ENCODE results near the gene LMNTD2.
"Not testable (repeated sequence)": the region's sequence is repeated elsewhere in the genome, so short reads cannot be mapped to it uniquely, and the experiment has no call there.

Gene LMNTD2

GRCh38 chr11:586376-587316, 26.1 kb upstream of the LMNTD2 start:
- DNase-seq (ENCODE audit: low spot score), result no peak

GRCh38 chr11:584287-584686, 23.7 kb upstream of the LMNTD2 start:
- DNase-seq (ENCODE audit: low spot score), result no peak

GRCh38 chr11:581752-582151, 21.2 kb upstream of the LMNTD2 start:
- DNase-seq (ENCODE audit: low spot score), result no peak

DNA sequence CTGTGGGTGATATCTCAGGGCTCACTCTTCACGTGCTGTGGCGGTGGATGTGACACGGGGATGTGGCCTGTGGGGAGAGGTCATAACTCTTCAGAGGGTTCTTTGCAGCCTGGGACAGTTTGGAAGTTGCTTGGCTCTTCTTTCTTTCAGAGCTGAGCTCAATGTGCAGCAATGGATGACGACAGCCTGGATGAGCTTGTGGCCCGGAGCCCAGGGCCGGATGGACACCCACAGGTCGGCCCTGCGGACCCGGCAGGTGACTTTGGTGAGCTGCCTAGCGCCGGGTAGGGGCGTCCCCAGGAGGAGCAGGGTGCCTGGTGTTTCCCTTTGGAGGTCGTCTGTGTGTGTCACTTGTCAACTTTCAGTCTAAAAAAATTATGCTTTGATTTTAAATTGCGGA, 20.8 kb upstream of the LMNTD2 start:
- DNase-seq (ENCODE audit: low spot score), result no peak

DNA sequence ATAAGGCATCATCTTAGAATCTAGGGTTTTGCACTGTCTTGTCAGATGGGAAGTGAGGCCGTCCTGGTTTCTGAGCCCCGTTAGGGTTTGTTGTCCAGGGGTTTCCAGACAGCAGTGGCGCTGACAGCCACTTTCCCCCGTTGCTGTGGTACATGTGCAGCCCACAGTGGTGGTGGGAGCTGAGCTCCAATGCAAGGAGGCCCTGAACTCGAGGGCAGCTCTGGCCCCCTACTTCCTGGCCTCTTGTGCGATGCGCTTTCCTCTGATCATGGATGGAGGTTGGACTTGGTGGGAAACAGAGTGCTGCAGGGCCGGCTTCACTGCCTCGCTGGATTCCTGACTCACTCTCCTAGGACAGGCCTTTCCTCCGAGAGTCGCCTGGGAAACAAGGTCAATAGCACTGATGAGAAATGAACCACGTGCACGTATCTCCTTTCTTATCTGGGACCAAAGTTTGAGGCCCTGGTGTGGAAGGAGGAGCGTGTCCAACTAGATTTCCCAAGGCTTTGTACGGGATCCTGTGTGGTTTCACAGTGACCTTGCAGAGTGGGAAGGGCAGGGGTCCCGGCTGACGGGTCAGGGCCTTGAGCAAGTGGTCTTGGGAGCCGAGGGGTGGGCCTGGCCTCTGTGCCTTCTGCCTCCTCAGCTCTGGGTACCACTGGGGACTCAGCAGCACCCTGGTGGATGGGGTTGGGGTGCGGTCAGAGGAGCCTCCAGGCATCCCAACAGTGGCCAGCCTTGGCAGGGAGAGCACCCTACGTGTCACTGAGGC, 19.5 kb upstream of the LMNTD2 start:
- no peak for DNase-seq (ENCODE audit: low spot score)

DNA sequence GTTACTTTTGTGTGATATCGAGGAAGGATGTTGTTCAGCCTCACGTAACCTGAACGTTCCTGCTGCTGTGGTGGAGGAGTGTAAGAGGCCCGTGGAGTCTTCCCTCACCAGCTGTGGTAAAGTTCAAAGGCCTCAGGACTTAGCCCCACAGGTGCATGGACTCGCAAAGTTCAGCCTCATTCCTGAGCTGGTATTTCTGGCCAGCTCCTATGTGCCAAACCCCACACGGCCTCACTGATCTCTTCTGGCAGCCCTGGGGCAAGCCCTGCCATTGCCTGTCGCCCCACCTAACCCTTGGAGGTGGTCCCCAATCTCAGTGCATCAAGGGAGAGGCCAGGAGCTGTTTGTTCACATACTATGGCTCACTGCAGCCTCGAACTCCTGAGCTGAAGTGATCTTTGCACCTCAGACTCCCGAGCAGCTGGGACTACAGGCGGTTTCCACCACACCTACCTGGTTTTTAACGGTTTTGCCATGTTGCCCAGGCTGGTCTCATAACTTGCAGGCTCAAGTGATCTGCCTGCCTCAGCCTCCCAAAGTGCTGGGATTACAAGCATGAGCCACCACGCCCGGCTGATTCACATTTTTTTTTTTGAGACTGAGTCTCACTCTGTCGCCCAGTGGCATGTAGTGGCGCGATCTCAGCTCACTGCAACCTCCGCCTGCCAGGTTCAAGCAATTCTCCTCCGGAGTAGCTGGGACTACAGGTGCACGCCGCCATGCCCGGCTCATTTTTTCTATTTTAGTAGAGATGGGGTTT, 17.9 kb upstream of the LMNTD2 start:
- no peak for DNase-seq (ENCODE audit: low spot score)

DNA sequence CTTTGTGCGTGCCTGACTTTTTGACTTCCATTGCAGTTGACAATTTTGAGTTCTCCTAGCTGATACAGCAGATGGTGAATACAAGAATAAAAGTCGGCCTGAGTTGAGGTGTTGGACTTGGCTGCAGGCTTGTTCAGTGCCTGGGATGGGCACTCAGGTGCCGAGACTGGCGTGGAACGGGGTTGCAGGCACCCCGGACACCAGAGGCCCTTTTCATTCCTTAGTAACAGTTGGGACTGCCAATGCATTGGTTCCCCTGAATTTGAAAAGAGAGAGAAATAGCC, 17.0 kb upstream of the LMNTD2 start:
- DNase-seq (ENCODE audit: low spot score), result no peak

- no peak for DNase-seq (ENCODE audit: low spot score)
Observed at GRCh38 chr11:576811-577610, 16.5 kb upstream of the LMNTD2 start.

GRCh38 chr11:575996-576768, 15.6 kb upstream of the LMNTD2 start, which contains the start of gene PHRF1:
Gene PHRF1 (plus strand): TSS chr11:576470. CDS start chr11:581513, 5,043 bp downstream.
- peak; percentile 96 for DNase-seq (ENCODE audit: low spot score)

DNA sequence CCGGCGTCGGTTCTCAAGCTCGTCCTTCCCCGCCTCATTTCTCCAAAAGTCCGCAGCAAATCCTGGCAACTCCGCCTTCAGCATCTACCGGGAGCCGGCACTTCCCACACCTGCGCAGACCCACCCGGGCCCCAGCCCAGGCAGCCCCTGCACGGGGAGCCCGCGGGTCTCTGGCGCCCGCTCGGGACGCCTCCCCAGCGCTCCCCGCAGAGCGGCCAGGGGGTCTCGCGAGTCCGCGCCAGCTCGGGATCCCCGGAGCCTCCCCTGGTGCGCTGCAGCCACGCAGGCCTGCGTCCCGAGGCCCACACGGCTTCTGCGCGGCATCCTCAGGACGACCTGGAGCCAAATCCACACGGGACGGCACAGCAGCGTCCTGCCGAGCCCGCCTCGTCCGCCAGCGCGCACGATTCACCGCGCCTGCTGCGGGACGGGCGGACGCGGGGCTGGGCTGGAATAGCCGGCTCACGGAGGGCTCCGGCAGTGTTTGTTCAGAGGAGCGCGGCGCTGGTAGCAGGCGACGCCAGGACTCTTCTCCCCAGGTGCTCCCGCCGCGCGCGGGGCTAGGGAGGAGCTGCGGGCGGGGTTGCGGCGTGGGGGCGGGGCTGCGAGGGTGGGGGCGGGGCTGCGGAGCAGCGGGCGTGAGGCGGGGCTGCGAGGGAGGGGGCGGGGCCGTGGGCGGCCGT, 14.9 kb upstream of the LMNTD2 start:
- DNase-seq (ENCODE audit: low spot score), result no peak

GRCh38 chr11:574632-575312, 14.2 kb upstream of the LMNTD2 start:
- DNase-seq (ENCODE audit: low spot score), result no peak

DNA sequence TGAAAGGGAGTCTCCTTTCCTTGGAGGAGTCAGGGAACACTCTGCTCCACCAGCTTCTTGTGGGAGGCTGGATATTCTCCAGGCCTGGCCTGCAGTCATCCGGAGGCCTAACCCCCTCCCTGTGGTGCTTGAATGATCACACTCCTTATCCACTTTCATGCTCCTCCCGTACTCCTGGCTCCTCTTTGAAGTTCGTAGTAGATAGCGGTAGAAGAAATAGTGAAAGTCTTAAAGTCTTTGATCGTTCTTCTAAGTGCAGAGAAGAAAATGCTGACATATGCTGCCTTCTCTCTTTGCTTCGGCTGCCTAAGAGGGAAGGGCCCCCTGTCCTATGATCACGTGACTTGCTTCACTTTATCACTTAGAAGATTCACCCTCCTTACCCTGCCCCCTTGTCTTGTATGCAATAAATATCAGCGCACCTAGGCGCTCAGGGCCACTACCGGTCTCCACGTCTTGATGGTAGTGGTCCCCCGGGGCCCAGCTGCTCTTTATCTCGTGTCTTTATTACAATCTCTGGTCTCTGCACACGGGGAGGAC, 13.6 kb upstream of the LMNTD2 start:
- not testable (repeated sequence) for DNase-seq (ENCODE audit: low spot score)

DNA sequence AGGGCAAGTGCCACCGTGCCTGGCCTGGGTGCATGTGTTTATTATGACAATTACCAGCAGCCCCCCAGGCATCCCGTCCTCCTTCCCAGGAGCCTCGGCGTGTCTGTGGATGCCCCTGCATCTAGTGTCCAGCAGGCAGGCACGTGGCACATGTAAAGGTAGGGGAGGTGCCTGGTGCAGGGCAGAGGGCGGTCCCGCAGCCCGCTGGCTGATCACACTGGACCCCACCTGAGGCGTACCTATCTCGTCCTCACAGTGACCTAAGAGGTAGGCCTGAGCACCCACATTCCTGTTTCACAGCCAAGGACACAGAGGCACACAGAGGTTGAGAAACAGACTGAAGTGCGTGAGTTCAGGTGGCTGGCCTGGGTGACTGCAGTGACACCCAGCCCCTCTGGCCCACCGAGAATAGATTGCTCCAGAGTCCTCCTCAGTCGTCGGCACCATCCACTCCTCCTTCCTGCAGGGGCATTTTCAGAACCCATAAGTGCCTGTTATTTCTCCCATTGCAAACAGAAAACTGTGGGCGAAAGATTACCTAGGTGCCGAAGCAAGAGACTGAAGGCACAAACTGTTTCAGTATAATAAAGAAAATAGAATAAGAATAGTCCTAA, 12.7 kb upstream of the LMNTD2 start:
- no peak for DNase-seq (ENCODE audit: low spot score)

DNA sequence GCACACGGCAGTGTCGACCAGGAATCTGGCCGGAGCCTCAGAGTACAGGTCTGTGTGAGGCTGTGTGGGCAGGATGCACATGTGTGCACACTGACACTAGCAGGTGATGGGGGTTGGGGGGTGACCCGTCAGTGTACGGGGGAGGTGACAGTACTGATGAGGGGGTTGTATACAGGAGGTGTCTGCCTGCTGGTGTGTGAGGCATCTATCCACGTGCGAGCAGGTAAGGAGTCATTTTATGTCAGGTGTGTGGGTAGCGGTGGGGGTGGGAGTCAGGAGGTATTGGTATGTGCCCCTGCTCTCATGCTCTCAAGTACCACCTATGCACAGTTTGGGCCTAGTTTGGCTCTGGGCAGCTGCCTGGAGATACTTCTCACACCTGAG, 11.3 kb upstream of the LMNTD2 start:
- no peak for DNase-seq (ENCODE audit: low spot score)

DNA sequence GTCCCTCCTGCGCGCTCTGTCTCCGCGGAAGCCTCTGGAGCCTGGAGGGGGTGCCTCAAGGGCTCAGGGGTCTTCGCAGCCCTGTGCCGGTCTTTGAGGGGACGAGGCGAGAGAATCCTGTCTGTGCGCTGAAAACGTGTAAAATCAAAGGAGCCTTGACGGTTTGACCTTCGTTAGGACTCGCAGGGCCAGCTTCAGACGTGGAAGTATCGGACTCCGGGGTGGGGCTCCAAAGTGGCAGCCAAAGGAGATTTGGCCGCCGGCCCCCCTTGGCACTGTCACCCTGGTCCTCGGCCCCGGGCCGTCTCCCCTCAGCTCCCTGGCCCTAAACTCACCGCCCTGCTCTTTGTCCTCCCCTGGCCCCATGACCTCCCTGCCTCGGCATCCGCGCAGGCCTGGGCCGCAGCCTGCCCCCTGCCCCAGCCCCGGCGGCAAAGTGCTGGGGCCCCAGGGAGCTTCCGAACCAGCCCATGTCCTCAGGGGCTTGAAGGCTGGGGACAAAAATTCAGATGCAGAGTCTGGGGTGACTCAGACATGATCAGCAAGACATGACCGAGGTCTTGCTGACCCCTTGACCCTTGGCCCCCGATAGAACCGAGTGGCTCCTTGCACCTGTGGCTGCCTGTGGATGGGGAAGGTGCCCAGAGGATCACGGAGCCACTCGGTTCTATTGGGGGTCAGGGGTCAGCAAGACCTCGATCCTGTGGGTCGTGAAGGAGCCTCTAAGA, 8.8 kb upstream of the LMNTD2 start:
- DNase-seq (ENCODE audit: low spot score), result no peak

GRCh38 chr11:568306-569157, 8.0 kb upstream of the LMNTD2 start:
- peak; percentile 94 for DNase-seq (ENCODE audit: low spot score)

- no peak for DNase-seq (ENCODE audit: low spot score)
Observed at GRCh38 chr11:567629-568292, 7.2 kb upstream of the LMNTD2 start.

Data from CD4-positive, alpha-beta T cell treated with Interleukin-15 for 4 hours (primary cell).